Left ventricle myocardium inferior (tissue), 1 donor: ENCODE results near the gene C1orf159. TPM values are rescaled to one million over a fixed set of nuclear protein-coding genes. Genes with fewer than 3 reads are reported as not detected.

ENCODE experiments used
- DNase-seq: peaks from one replicate; pipeline ENCODE4 v3.0.0-alpha.2; 2020
- H3K27ac ChIP-seq: fragments of 200-600 bp; replicated peaks from 2 replicates; pipeline ENCODE4 v1.8.0; 2021
- H3K27me3 ChIP-seq: fragments of 200-600 bp; 2 replicates; pipeline ENCODE4 v1.8.0; 2021; ENCODE audit warnings: low read depth
- H3K36me3 ChIP-seq: fragments of 200-600 bp; 2 replicates; pipeline ENCODE4 v1.8.0; 2021
- H3K4me1 ChIP-seq: fragments of 200-600 bp; 2 replicates; pipeline ENCODE4 v1.8.0; 2021
- H3K4me3 ChIP-seq: fragments of 200-600 bp; 2 replicates; pipeline ENCODE4 v1.8.0; 2021; ENCODE audit warnings: mild to moderate bottlenecking, moderate library complexity
- H3K9me3 ChIP-seq: fragments of 200-600 bp; replicated peaks from 2 replicates; pipeline ENCODE4 v1.8.0; 2021
- intact Hi-C: fragments of 100-400 bp; cut with micrococcal nuclease; formaldehyde crosslinking; loops from one replicate; pipeline ENCODE4 v1.11.0; 2022
- total RNA-seq: library from RNA; stranded (reverse); fragmentation: NEBNext Ultra II Directional; extraction: Animal tissue kit (Norgen Biotek cat#: 25700); gene quantifications from one replicate; pipeline ENCODE4 v1.2.1, GENCODE V29; 2021
- TF ChIP-seq, protein P1 (sequence below): fragments of 200-600 bp; IDR thresholded peaks from 2 replicates; pipeline ENCODE4 v1.8.0; 2021; ENCODE audit warnings: antibody characterized with exemption, mild to moderate bottlenecking, borderline replicate concordance
- donor health status: DM: no; HTN: yes; CAD: no; lungs with severe emphysema.

The C1orf159 gene
- total RNA-seq, 1 donor from 2014 or later: 3.8 TPM

DNA sequence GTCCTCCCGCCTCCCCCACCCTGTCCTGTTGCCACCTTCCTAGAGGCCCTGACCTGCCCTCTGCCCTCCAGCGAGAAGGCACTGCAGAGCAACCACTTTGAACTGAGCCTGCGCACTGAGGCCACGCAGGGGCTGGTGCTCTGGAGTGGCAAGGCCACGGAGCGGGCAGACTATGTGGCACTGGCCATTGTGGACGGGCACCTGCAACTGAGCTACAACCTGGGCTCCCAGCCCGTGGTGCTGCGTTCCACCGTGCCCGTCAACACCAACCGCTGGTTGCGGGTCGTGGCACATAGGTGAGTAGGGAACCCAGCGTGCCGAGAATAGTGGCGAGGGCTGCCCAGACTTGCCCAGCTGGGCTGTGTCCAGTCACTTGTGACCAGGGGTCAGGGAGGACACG, 62.2 kb downstream of the C1orf159 start:
- Histone ChIP-seq H3K4me1 (peaks cover 10% of the 10 kb centered on the region), H3K4me3 (no peak overlapping the region), H3K9me3 (no peaks in the 10 kb centered on the region), H3K36me3 (peaks cover 29% of the 10 kb centered on the region), H3K27ac (no peak overlapping the region), H3K27me3 (peaks cover 22% of the 10 kb centered on the region)
- TF ChIP-seq, protein P1, sequence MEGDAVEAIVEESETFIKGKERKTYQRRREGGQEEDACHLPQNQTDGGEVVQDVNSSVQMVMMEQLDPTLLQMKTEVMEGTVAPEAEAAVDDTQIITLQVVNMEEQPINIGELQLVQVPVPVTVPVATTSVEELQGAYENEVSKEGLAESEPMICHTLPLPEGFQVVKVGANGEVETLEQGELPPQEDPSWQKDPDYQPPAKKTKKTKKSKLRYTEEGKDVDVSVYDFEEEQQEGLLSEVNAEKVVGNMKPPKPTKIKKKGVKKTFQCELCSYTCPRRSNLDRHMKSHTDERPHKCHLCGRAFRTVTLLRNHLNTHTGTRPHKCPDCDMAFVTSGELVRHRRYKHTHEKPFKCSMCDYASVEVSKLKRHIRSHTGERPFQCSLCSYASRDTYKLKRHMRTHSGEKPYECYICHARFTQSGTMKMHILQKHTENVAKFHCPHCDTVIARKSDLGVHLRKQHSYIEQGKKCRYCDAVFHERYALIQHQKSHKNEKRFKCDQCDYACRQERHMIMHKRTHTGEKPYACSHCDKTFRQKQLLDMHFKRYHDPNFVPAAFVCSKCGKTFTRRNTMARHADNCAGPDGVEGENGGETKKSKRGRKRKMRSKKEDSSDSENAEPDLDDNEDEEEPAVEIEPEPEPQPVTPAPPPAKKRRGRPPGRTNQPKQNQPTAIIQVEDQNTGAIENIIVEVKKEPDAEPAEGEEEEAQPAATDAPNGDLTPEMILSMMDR: no peak
- intact Hi-C loops: no loop called here
- no peak for DNase-seq

DNA sequence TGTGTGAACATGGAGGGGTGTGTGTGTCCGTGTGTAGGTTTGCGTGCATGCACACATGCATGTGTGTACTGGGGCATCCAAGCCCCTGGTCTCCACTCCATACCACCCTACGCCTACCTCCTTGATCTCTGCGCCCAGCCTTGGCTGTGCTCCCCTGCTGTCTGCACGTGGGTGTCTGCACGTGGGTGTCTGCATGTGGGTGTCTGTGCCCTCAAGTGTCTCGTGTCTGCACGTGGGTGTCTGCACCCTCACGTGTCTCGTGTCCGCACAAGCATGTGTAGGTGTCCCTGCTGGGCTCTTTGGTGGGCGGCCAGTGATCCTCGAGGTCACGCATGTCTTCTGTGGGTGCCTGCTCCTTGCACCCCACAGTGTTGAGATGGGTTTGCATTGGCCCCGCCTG, 62.9 kb downstream of the C1orf159 start:
- TF ChIP-seq, protein P1: no peak
- Histone ChIP-seq H3K27ac (no peak overlapping the region), H3K27me3 (peaks cover 15% of the 10 kb centered on the region), H3K36me3 (peaks cover 29% of the 10 kb centered on the region), H3K4me1 (peaks cover 4% of the 10 kb centered on the region), H3K4me3 (no peak overlapping the region), H3K9me3 (no peaks in the 10 kb centered on the region)
- DNase-seq: no peak
- intact Hi-C loops: no loop called here

DNA sequence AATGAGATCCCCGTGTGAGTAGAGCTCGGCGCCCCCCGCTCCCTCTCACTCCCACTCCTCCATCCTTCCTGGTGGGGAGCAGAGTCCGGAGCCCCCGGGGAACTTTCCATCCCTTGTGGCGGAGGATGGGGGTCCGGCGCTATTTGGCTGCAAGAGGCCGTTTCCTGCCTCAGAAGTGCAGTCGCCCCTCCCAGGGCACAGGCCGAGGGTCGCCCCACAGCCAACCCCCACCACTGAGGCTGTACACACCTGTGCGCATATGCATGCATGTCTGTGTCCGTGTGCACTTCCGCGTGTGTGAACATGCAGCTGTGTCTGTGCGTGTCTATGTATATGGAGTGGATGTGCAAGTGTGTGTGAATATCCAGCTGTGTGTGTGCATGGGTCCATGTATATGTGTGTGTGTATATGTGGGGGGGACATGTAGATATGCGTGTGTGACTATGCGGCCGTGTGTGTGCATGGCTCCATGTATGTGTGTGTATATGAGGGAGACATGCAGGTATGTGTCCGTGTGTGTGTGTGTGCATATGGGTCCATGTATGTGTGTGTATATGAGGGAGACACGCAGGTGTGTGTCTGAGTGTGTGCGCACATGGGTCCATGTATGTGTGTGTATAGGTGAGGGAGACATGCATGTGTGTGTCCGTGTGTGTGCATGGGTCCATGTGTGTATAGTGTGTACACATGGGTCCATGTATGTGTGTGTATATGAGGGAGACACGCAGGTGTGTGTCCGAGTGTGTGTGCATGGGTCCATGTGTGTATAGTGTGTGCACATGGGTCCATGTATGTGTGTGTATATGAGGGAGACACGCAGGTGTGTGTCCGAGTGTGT, 63.7 kb downstream of the C1orf159 start:
- intact Hi-C loops: no loop called here
- Histone ChIP-seq H3K4me1 (peaks cover 3% of the 10 kb centered on the region), H3K27ac (no peak overlapping the region), H3K4me3 (no peak overlapping the region), H3K9me3 (no peaks in the 10 kb centered on the region), H3K27me3 (peaks cover 7% of the 10 kb centered on the region), H3K36me3 (peaks cover 35% of the 10 kb centered on the region)
- no peak for DNase-seq
- TF ChIP-seq, protein P1: no peak

DNA sequence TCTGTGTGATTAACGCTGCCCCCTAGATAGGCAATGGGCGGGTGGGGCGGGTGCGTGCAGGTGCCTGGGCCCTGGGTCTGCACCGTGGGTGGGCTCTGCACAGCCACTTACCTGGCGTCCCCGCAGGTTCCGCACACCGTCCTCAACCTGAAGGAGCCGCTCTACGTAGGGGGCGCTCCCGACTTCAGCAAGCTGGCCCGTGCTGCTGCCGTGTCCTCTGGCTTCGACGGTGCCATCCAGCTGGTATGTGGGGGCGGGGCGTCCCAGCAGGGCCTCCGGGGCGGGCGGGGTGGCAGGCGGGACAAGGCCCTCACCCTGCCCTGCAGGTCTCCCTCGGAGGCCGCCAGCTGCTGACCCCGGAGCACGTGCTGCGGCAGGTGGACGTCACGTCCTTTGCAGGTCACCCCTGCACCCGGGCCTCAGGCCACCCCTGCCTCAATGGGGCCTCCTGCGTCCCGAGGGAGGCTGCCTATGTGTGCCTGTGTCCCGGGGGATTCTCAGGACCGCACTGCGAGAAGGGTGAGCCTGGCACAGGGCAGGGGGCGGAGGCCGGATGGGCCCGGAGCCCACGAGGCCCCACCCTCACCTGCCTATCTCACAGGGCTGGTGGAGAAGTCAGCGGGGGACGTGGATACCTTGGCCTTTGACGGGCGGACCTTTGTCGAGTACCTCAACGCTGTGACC, 64.6 kb downstream of the C1orf159 start:
- no peaks in the 10 kb centered on the region for H3K9me3 ChIP-seq
- H3K36me3 ChIP-seq: peaks cover 44% of the 10 kb centered on the region
- peaks cover 3% of the 10 kb centered on the region for H3K4me1 ChIP-seq
- H3K4me3 ChIP-seq: peak overlapping the region; percentile 45
- TF ChIP-seq, protein P1: no peak
- H3K27me3 ChIP-seq: no peaks in the 10 kb centered on the region
- intact Hi-C loops: no loop called here
- H3K27ac ChIP-seq: no peak overlapping the region
- DNase-seq: no peak

DNA sequence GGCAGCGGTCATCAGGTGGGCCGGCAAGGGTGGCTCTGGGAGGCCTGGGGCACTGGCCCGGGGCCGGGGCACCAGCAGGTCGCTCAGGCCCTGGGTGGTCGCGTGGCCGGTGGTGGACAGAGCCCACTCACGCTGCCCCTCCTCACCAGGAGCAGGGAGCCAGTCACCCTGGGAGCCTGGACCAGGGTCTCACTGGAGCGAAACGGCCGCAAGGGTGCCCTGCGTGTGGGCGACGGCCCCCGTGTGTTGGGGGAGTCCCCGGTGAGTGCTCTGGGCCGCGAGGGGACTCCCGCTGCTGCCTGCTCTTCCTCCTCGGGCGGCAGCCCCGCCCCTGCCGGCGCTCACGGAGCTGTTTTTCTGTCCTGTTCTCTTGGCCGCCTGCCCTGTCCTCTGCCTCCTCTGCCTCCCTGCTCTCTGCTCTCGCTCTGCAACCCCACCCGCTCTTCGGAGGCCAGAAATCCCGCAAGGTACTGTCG, 65.3 kb downstream of the C1orf159 start:
- Histone ChIP-seq H3K36me3 (peaks cover 50% of the 10 kb centered on the region), H3K9me3 (no peaks in the 10 kb centered on the region), H3K4me1 (peaks cover 3% of the 10 kb centered on the region), H3K27me3 (no peaks in the 10 kb centered on the region), H3K27ac (no peak overlapping the region), H3K4me3 (peak overlapping the region; percentile 45)
- TF ChIP-seq, protein P1: no peak
- intact Hi-C loops: no loop called here
- DNase-seq: peak; percentile 63
